ENCODE measurements around the gene DNAJA3.

Gene DNAJA3

DNA sequence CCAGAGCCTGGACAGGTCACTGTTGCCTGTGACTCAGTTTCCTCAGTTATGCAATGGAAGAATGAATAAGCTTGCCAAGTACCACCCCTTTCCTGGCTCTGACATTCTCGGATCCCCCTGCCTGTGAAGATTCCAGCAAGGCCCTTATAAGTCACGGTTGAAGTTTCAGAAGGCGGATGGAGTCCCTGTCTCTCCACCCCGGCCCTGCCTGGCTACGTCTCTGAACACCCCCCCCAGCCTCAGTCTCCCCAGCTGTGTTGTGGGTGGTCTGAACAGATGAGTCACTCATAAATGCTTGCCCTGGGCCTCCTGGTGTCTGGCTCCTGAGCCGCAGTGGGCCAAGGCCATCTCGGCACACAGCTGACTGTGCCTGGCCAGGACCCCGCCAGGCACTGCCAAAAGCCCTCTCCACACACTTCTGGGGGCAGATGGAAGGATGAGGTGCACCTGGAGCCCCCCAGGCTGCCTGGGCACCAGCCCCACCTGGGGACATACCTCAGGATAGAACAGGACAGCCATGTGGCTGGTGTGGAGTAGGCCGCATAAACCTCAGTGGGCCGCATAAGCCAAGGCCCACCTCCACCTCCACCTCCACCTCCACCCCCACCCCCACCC, 38.6 kb upstream of the DNAJA3 start:
- Mint-ChIP-seq H3K36me3 (ENCODE audit: low read depth) (no peaks in the 10 kb centered on the region), H3K4me3 (no peak overlapping the region), H3K27ac (no peak overlapping the region), H3K9me3 (no peaks in the 10 kb centered on the region), H3K4me1 (peaks cover 59% of the 10 kb centered on the region), H3K27me3 (ENCODE audit: low read depth, poor library complexity) (peaks cover 4% of the 10 kb centered on the region)
- no peak for DNase-seq
- TF ChIP-seq, protein P1, sequence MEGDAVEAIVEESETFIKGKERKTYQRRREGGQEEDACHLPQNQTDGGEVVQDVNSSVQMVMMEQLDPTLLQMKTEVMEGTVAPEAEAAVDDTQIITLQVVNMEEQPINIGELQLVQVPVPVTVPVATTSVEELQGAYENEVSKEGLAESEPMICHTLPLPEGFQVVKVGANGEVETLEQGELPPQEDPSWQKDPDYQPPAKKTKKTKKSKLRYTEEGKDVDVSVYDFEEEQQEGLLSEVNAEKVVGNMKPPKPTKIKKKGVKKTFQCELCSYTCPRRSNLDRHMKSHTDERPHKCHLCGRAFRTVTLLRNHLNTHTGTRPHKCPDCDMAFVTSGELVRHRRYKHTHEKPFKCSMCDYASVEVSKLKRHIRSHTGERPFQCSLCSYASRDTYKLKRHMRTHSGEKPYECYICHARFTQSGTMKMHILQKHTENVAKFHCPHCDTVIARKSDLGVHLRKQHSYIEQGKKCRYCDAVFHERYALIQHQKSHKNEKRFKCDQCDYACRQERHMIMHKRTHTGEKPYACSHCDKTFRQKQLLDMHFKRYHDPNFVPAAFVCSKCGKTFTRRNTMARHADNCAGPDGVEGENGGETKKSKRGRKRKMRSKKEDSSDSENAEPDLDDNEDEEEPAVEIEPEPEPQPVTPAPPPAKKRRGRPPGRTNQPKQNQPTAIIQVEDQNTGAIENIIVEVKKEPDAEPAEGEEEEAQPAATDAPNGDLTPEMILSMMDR (IDR thresholded peaks at IDR 0.05) = no peak

DNA sequence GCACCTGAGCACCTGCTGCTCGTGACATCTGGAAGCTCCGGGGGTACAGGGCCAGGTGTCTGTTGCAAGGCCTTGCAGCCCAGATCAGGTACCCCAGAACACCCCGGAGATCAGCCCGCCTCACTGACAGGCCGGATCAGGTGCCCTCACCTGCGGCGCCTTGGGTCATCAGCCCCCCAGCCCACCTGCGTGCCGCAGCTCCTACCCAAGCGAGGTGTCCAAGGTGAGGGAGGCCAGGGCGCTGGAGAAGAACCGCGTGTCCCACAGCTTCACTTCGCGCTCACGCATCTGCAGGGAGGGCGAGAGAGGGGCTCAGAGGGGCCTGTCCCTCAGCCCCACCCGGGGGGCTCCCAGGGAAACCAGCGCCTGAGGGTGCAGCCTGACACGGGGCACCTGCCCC, 37.9 kb upstream of the DNAJA3 start:
- TF ChIP-seq, protein P1 (IDR thresholded peaks at IDR 0.05) = no peak
- no peaks in the 10 kb centered on the region for H3K36me3 Mint-ChIP-seq (ENCODE audit: low read depth)
- DNase-seq = no peak
- no peaks in the 10 kb centered on the region for H3K9me3 Mint-ChIP-seq
- peaks cover 4% of the 10 kb centered on the region for H3K27me3 Mint-ChIP-seq (ENCODE audit: low read depth, poor library complexity)
- peaks cover 65% of the 10 kb centered on the region for H3K4me1 Mint-ChIP-seq
- no peak overlapping the region for H3K27ac Mint-ChIP-seq
- H3K4me3 Mint-ChIP-seq = no peak overlapping the region

DNA sequence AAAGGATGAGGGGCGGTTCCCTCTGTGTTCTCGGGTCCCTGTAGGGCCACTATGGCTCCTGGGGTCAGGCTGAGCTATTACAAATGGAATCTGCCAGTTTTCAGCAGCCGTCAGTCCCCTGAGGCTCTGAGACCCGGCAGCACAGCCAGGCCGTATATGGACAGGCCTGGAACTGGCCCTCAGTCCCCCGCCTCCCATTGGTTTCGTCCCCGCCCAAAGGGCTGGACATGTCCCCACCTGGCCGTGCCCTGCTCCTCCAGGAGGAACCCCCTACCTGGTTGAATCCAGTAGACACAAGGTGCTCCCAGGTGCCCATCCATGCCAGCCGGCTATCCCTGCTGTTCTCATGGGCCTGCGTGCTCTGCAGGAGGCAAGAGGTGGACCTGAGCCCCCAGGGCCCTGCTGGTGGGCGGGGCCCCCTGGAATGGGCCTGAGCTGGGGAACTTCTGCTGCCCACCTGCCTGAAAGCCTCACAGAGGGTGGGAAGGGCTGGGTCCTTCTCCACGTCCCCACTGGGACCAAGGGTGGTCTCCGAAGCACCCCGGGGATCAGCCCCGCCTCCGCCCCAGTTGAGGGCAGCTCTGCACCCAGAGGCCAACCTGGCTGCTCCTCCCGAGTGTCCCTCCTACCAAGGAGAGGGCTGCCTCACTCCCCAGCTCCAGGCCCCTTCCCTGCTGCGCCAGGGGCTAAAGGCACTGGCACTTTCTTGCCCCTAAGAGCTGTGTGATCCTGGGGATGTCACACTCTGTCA, 37.2 kb upstream of the DNAJA3 start:
- Mint-ChIP-seq H3K4me1 (peaks cover 67% of the 10 kb centered on the region), H3K9me3 (no peaks in the 10 kb centered on the region)
- peak; percentile 27 for DNase-seq

DNA sequence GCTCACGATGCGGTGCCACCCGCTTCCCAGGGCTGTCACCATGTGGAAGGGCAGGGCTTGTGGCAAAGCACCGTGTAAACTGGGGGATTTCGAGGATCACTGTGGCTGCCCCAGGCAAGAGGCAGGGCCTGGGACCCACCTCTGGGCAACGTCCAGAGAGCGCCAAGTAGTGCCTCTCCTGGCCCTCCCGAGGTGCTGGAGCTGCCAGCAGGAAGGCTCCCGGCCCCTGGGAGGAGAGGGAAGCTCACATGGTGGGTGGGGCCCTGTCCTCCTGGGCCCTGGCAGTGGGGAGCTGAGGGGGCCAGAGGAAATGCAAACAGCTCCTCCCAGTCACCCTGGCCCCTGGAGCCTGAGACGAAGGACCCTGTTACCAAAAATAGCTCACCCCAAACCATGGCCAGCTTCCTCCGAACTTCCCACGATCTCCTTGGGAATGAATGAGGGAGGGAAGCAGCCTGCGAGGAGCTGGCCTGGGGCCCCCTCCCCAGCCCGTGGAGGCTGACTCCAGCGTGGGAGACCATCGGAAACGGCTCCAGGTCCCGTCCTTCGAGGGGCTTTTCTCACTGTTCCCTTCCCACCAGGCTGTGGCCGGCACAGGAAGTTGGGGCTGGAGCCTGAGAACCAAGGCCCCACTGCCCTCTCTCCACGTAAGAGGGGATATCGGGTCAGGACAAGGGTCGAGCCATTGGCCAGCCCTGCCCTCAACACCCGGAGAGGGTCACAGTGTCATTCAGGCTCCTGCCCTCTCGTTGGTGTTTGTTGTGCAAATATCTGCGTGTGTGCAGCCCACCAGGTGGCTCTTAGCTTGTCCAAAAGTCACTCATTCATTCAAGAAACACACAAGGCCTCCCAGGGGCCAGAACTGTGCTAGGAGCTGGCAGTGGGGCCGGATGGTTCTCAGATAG, 36.4 kb upstream of the DNAJA3 start:
- Mint-ChIP-seq H3K4me3 (no peak overlapping the region), H3K36me3 (ENCODE audit: low read depth) (no peaks in the 10 kb centered on the region), H3K4me1 (peaks cover 71% of the 10 kb centered on the region), H3K27me3 (ENCODE audit: low read depth, poor library complexity) (peaks cover 4% of the 10 kb centered on the region), H3K9me3 (no peaks in the 10 kb centered on the region), H3K27ac (peak overlapping the region; percentile 66)
- TF ChIP-seq, protein P1 (IDR thresholded peaks at IDR 0.05) = no peak
- DNase-seq = no peak

More for the DNA sequence above, 37.2 kb upstream of the DNAJA3 start:
- peaks cover 4% of the 10 kb centered on the region for H3K27me3 Mint-ChIP-seq (ENCODE audit: low read depth, poor library complexity)
- no peak overlapping the region for H3K4me3 Mint-ChIP-seq
- TF ChIP-seq, protein P1 (IDR thresholded peaks at IDR 0.05) = no peak
- no peak overlapping the region for H3K27ac Mint-ChIP-seq
- no peaks in the 10 kb centered on the region for H3K36me3 Mint-ChIP-seq (ENCODE audit: low read depth)

DNA sequence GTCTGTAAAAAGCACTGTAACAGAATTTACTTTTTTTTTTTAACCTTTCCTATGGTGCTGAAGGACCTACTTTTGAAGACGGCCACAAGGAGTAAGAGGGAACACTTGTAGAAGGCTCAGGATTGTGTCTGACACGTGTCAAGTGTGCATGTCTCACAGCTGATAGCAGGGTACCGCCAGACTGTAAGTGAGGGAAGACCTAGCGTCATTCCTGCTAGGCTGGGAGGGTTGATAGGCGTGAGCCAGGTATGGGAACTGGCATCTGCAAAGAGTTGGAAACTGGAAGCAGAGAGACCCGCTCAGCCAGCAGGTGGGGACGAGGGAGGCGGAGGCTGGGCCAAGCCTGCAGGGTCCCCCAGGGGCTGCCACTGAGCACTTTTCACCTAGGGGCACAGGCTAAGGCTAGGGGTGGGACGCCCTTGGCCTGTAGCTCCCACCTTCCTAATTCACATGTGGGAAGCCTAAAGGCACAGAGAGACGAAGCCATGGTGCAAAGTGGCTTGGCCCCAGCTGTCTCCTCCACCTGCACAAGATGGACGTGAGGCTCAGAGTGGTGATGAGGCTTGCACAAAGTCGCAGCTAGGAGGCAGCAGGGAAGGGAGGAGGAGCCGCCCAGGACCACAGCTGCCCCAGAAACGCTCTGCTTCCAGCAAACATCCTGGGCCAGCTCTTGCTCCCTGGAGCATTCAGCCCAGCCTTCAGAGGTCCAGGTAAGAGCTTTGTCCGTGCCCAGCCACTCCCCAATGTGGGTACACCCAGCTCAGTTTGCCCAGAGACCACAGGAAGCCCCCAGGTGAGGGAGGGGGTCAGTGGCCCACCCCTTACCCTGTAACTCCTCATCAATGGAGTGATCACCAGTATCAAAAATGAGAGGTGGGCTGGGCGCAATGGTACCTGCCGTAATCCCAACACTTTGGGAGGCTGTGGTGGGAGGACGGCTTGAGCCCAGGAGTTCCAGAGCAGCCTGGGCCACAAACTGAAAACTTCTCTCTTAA, 35.1 kb upstream of the DNAJA3 start:
- Mint-ChIP-seq H3K27me3 (ENCODE audit: low read depth, poor library complexity) (peaks cover 4% of the 10 kb centered on the region), H3K9me3 (no peaks in the 10 kb centered on the region), H3K27ac (peak overlapping the region; percentile 88), H3K36me3 (ENCODE audit: low read depth) (no peaks in the 10 kb centered on the region), H3K4me3 (peak overlapping the region; percentile 44), H3K4me1 (peaks cover 73% of the 10 kb centered on the region)
- TF ChIP-seq, protein P1 (IDR thresholded peaks at IDR 0.05) = no peak
- peak; percentile 9 for DNase-seq
